Stimulated activated naive CD8-positive, alpha-beta T cell treated with anti-CD3 and anti-CD28 coated beads, Interleukin-15, Interleukin-2, amounts not matched to agents 100 U/mL and 50 U/mL, for 24 hours (primary cell): ENCODE measurements around the gene MBOAT2.
"Not testable (repeated sequence)": the region's sequence is repeated elsewhere in the genome, so short reads cannot be mapped to it uniquely, and the experiment has no call there.

Experiments used
- ATAC-seq: fragments of 150-1000 bp; cut with Tn5 transposase; one replicate; pipeline ENCODE4 v1.10.0; 2021
- DNase-seq: peaks from one replicate; pipeline ENCODE4 v3.0.0; 2021

The MBOAT2 gene

GRCh38 chr2:8992643-8993042, 10.8 kb downstream of the MBOAT2 start:
- ATAC-seq (no peak), DNase-seq (no peak)

GRCh38 chr2:8989536-8990079, 13.9 kb downstream of the MBOAT2 start:
- ATAC-seq (no peak), DNase-seq (no peak)

- ATAC-seq: no peak
These were observed 16.1 kb downstream of the MBOAT2 start for GRCh38 chr2:8987410-8987809.

GRCh38 chr2:8986327-8986976, 17.0 kb downstream of the MBOAT2 start:
- ATAC-seq: no peak
- DNase-seq: peak; percentile 29

More at GRCh38 chr2:8987410-8987809, 16.1 kb downstream of the MBOAT2 start:
- DNase-seq: no peak

GRCh38 chr2:8985561-8986326, 17.7 kb downstream of the MBOAT2 start:
- ATAC-seq: no peak
- no peak for DNase-seq

GRCh38 chr2:8984855-8985254, 18.6 kb downstream of the MBOAT2 start:
- no peak for DNase-seq
- no peak for ATAC-seq

GRCh38 chr2:8984157-8984556, 19.3 kb downstream of the MBOAT2 start:
- ATAC-seq: no peak
- DNase-seq: no peak

GRCh38 chr2:8983571-8983970, 19.9 kb downstream of the MBOAT2 start:
- no peak for ATAC-seq
- DNase-seq: no peak

GRCh38 chr2:8981876-8982275, 21.6 kb downstream of the MBOAT2 start:
- ATAC-seq: no peak
- DNase-seq: no peak

GRCh38 chr2:8980096-8980495, 23.4 kb downstream of the MBOAT2 start:
- DNase-seq: no peak
- ATAC-seq: no peak

- ATAC-seq (no peak), DNase-seq (no peak)
These were observed 25.7 kb downstream of the MBOAT2 start for GRCh38 chr2:8977758-8978157.

GRCh38 chr2:8976442-8977259, 26.8 kb downstream of the MBOAT2 start:
- ATAC-seq: no peak

GRCh38 chr2:8974016-8974415, 29.5 kb downstream of the MBOAT2 start:
- ATAC-seq (no peak), DNase-seq (no peak)

More at GRCh38 chr2:8976442-8977259, 26.8 kb downstream of the MBOAT2 start:
- no peak for DNase-seq

- DNase-seq, ATAC-seq: not testable (repeated sequence)
These were observed 30.5 kb downstream of the MBOAT2 start for GRCh38 chr2:8973017-8973416.

GRCh38 chr2:8972535-8972934, 30.9 kb downstream of the MBOAT2 start:
- ATAC-seq, DNase-seq: not testable (repeated sequence)

GRCh38 chr2:8969348-8969747, 34.1 kb downstream of the MBOAT2 start:
- not testable (repeated sequence) for ATAC-seq

GRCh38 chr2:8966123-8966908, 37.2 kb downstream of the MBOAT2 start:
- ATAC-seq (no peak), DNase-seq (no peak)

More at GRCh38 chr2:8969348-8969747, 34.1 kb downstream of the MBOAT2 start:
- DNase-seq: not testable (repeated sequence)

GRCh38 chr2:8965216-8965969, 38.1 kb downstream of the MBOAT2 start:
- ATAC-seq: no peak
- DNase-seq: no peak

- ATAC-seq (no peak), DNase-seq (no peak)
These were observed 40.6 kb downstream of the MBOAT2 start for GRCh38 chr2:8962890-8963289.

GRCh38 chr2:8957628-8958027, 45.9 kb downstream of the MBOAT2 start:
- DNase-seq (no peak), ATAC-seq (no peak)

- ATAC-seq (no peak), DNase-seq (no peak)
These were observed 46.7 kb downstream of the MBOAT2 start for GRCh38 chr2:8956774-8957173.
